ENCODE results near the gene PTPRE. TPM values are rescaled to one million over a fixed set of nuclear protein-coding genes. Genes with fewer than 3 reads are reported as not detected.

Gene PTPRE
- polyA plus RNA-seq, 1 of the 3 experiments (the other 2 are of a cell fraction) = 11.8 TPM

- TF ChIP-seq, protein P1, sequence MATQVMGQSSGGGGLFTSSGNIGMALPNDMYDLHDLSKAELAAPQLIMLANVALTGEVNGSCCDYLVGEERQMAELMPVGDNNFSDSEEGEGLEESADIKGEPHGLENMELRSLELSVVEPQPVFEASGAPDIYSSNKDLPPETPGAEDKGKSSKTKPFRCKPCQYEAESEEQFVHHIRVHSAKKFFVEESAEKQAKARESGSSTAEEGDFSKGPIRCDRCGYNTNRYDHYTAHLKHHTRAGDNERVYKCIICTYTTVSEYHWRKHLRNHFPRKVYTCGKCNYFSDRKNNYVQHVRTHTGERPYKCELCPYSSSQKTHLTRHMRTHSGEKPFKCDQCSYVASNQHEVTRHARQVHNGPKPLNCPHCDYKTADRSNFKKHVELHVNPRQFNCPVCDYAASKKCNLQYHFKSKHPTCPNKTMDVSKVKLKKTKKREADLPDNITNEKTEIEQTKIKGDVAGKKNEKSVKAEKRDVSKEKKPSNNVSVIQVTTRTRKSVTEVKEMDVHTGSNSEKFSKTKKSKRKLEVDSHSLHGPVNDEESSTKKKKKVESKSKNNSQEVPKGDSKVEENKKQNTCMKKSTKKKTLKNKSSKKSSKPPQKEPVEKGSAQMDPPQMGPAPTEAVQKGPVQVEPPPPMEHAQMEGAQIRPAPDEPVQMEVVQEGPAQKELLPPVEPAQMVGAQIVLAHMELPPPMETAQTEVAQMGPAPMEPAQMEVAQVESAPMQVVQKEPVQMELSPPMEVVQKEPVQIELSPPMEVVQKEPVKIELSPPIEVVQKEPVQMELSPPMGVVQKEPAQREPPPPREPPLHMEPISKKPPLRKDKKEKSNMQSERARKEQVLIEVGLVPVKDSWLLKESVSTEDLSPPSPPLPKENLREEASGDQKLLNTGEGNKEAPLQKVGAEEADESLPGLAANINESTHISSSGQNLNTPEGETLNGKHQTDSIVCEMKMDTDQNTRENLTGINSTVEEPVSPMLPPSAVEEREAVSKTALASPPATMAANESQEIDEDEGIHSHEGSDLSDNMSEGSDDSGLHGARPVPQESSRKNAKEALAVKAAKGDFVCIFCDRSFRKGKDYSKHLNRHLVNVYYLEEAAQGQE (IDR thresholded peaks at IDR 0.05; ENCODE audit: low read depth, low read length) = no peak
Measured at GRCh38 chr10:128084991-128085390, 178.1 kb downstream of the PTPRE start (continued).

GRCh38 chr10:128086003-128086863, 179.3 kb downstream of the PTPRE start:
- no peaks in the 10 kb centered on the region for H3K27me3 ChIP-seq (ENCODE audit: insufficient read depth)
- no peak overlapping the region for H3K9ac ChIP-seq
- H3K27ac ChIP-seq (ENCODE audit: low read depth in 2 of 2, low read length in 1 of 2) = no peak overlapping the region
- ChIA-PET POLR2A (no interaction called here), CTCF (no interaction called here)
- no peaks in the 10 kb centered on the region for H3K9me3 ChIP-seq
- H3K4me3 ChIP-seq (ENCODE audit: low read depth in 2 of 2, low read length in 1 of 2) = no peak overlapping the region
- 77% methylated on average over 9 of the region's 10 CpGs for WGBS (ENCODE audit: low lambda C conversion rate)
- H3K4me2 ChIP-seq = no peak overlapping the region
- no peaks in the 10 kb centered on the region for H4K20me1 ChIP-seq (ENCODE audit: insufficient read depth)
- no peaks in the 10 kb centered on the region for H3K9me2 ChIP-seq
- no peak for DNase-seq
- peaks cover 0 to 12% of the 10 kb centered on the region in 2 experiments; a peak in 1 of 4 replicates for H3K4me1 ChIP-seq (ENCODE audit: control insufficient read depth in 1 of 2, insufficient read depth in 2 of 2, low read depth in 1 of 2, low read length in 1 of 2)
- TF ChIP-seq ELF1 (IDR thresholded peaks at IDR 0.05) (no peak), RCOR1 (IDR thresholded peaks at IDR 0.05; ENCODE audit: low read length) (no peak), GATA2 (CRISPR knock-in tag; IDR thresholded peaks at IDR 0.05) (no peak), GABPA (IDR thresholded peaks at IDR 0.05; ENCODE audit: low read depth) (no peak), POLR2AphosphoS5 (IDR thresholded peaks at IDR 0.05; ENCODE audit: low read depth, low read length) (no peak), FOSL2 (IDR thresholded peaks at IDR 0.05; ENCODE audit: borderline replicate concordance, low read depth) (no peak), RAD21 (IDR thresholded peaks at IDR 0.05; ENCODE audit: low read length) (no peak), EP300 (IDR thresholded peaks at IDR 0.05; ENCODE audit: borderline replicate concordance in 1 of 2, low read depth in 1 of 2, low read length in 1 of 2) (no peak), FOXM1 (IDR thresholded peaks at IDR 0.05; ENCODE audit: low read depth) (no peak), EZH2phosphoT487 (IDR thresholded peaks at IDR 0.05; ENCODE audit: borderline replicate concordance, low read depth) (no peak), YY1 (IDR thresholded peaks at IDR 0.05; ENCODE audit: low read depth) (no peak), MXI1 (IDR thresholded peaks at IDR 0.05; ENCODE audit: low read depth, low read length) (no peak), TCF12 (IDR thresholded peaks at IDR 0.05) (no peak)
- TF ChIP-seq, protein P2, sequence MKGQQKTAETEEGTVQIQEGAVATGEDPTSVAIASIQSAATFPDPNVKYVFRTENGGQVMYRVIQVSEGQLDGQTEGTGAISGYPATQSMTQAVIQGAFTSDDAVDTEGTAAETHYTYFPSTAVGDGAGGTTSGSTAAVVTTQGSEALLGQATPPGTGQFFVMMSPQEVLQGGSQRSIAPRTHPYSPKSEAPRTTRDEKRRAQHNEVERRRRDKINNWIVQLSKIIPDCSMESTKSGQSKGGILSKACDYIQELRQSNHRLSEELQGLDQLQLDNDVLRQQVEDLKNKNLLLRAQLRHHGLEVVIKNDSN (IDR thresholded peaks at IDR 0.05; ENCODE audit: borderline replicate concordance, low read depth) = no peak
- TF ChIP-seq, protein P1 (IDR thresholded peaks at IDR 0.05; ENCODE audit: low read depth, low read length) = no peak
- no peak overlapping the region for H2AFZ ChIP-seq (ENCODE audit: low read depth)
- H3K36me3 ChIP-seq (replicated peaks in 1 of 2; ENCODE audit: control insufficient read depth in 1 of 2, insufficient read depth in 2 of 2, low read length in 1 of 2) = peaks cover 0 to 11% of the 10 kb centered on the region in 2 experiments
- H3F3A ChIP-seq (replicated peaks; ENCODE audit: insufficient read depth) = no peaks in the 10 kb centered on the region
- H3K79me2 ChIP-seq (ENCODE audit: insufficient read depth) = no peaks in the 10 kb centered on the region
